HG03064 (cell line): ENCODE data around the gene RHBDD1.

Source experiments
- ATAC-seq: cut with Tn5 transposase; IDR thresholded peaks from one replicate; pipeline ENCODE4 v1.9.1; 2021; ENCODE audit warnings: low read depth; ENCODE audit not compliant: unreplicated experiment

RHBDD1 gene

DNA sequence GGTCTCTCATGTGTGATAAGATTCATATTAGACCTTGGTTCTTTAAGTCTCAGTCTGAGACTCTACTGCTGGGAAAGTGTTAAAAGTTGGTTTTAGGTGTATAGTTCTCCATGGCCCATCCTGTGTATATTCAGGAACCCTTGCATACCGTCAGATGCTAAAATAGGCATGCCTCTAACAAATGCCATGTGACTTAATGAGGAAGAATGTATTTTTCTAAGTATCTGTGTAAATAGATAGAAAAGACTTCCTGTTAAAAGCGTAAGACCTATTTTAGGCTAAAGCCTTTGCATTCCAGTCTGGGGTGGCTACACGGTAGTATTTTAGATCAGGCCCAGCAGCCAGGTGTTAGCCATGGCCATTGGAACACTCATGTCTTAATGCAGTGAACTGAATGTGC lies 73.3 kb downstream of the RHBDD1 start:
- ATAC-seq = no peak

- no peak for ATAC-seq
Observed at GRCh38 chr2:226909836-226910235, 74.0 kb downstream of the RHBDD1 start.

DNA sequence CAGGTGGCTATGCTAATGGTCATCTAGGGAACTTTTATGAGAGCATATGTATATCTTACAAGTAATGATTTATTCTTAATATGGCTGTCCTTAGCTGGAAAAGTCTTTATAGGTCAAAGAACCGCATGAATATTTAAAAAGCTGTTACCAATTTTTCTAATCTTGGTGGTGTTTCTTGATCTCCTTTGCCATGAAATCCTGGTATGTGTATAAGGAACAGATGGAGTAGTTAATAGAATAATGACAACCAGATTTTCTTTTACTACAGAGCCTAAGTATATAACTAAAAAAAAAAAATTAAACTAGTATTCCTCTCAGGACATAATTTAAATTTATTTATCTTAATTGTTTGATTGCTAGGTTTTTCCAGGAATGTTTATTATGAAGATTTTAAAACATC lies 74.5 kb downstream of the RHBDD1 start:
- no peak for ATAC-seq

GRCh38 chr2:226911932-226912331 lies 76.1 kb downstream of the RHBDD1 start:
- ATAC-seq = no peak

DNA sequence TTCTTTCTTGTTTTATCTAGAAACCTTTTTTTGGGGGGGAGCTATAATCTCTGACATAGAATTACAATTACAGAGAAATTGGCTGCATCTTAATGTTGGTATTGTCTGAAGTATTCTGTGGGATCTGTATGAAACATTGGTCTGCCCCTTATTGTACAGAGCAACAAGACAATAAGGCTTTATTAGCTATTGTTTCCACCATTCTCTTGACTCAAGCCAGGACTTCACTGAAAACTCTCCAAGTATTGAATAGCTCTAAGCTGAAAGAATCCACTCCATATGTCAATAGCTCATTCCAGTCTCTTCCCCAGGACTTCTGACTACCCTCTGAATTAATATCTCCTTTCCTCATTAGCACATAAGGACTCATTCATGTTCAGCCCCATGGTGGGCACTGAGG lies 77.8 kb downstream of the RHBDD1 start:
- ATAC-seq = no peak

- no peak for ATAC-seq
Observed at GRCh38 chr2:226915846-226916360, 80.0 kb downstream of the RHBDD1 start.

- ATAC-seq = peak; percentile 88
Observed at GRCh38 chr2:226916669-226917068, 80.8 kb downstream of the RHBDD1 start.

GRCh38 chr2:226932443-226932842 lies 96.6 kb downstream of the RHBDD1 start:
- ATAC-seq = no peak

GRCh38 chr2:226934546-226935201 lies 98.8 kb downstream of the RHBDD1 start:
- ATAC-seq = no peak

DNA sequence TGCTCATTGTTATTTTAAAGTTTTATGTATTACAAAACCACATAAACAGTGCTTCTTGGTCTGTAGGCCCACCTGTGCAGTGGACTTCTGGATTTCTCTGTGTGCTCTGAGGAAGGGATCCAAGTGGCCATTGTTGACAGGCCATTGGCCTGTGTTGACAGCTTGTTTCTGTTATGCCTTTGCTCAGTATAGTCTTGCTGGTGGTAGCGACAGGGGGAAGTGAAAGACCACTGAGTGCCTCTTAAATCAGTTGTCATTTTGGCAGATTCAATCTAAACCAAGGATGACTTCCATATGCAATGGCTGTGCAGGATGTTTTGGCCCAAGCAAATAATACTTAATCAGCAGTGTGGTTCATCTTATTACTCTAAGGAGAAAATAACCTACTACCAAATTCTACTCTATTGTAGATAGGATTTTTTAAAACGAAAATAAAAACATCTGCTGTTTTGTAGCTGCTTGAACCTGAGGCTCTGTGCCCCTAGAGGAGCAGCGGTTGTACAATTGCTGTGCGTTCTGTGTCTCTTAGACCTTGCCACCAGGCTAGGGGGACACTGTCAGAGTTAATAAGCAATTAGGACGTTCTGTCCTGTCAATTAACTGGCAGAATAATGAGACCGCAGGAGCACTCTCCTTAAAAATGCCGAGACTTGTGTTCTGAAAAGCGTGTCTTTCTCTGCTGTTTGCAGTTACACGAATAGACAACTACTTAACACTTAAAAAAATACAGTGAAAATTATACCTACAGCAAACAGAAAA lies 108.2 kb downstream of the RHBDD1 start:
- no peak for ATAC-seq

DNA sequence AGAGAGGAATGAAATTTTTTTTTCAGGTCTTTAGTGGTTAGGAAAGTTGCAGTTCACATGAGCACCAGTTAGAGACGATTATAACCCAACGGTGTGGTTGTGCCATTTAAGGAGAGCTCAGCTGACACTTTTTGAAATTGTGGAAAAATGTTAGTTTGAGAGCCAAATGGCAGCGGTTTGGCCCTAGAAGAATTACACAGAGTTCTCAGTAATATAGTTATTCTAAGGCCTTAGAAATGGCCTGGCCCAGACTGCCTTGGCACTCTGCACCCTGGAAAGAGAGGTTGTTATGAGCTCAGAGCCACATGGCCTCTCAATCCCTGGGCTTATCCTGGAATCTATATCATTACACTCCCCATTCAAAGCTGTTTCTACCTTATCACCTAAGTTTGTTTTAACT lies 117.4 kb downstream of the RHBDD1 start:
- ATAC-seq = no peak

DNA sequence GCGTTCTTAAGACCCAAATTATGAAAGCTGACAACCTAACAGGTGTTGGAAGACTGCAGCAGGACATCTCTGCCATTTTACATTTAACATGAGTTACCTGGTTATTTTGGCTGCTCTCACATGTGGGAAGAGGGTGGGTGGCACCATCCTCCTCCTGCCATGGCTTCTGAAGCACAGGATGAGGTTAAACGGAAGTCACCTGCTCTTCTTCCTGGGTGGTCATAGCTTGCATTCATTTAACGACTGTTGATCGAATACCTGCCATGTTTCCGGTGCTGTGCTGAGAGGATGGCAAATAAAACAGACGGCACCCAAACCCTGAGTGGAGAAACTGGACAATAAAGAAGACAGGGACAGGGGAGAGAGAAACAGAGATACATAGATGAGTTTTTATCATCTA lies 118.0 kb downstream of the RHBDD1 start:
- no peak for ATAC-seq

GRCh38 chr2:226956659-226957058 lies 120.8 kb downstream of the RHBDD1 start:
- ATAC-seq = no peak

GRCh38 chr2:226959418-226959817 lies 123.6 kb downstream of the RHBDD1 start:
- no peak for ATAC-seq

- ATAC-seq = no peak
Observed at GRCh38 chr2:226962176-226962773, 126.4 kb downstream of the RHBDD1 start.

GRCh38 chr2:226963528-226963927 lies 127.7 kb downstream of the RHBDD1 start:
- ATAC-seq = no peak

- no peak for ATAC-seq
Observed at GRCh38 chr2:226965376-226965775, 129.5 kb downstream of the RHBDD1 start.

- ATAC-seq = no peak
Observed at GRCh38 chr2:226969417-226970080, 133.7 kb downstream of the RHBDD1 start.

- peak; percentile 60 for ATAC-seq
Observed at GRCh38 chr2:226970362-226970761, 134.5 kb downstream of the RHBDD1 start.

GRCh38 chr2:226971084-226971483 lies 135.2 kb downstream of the RHBDD1 start:
- ATAC-seq = peak; percentile 44

DNA sequence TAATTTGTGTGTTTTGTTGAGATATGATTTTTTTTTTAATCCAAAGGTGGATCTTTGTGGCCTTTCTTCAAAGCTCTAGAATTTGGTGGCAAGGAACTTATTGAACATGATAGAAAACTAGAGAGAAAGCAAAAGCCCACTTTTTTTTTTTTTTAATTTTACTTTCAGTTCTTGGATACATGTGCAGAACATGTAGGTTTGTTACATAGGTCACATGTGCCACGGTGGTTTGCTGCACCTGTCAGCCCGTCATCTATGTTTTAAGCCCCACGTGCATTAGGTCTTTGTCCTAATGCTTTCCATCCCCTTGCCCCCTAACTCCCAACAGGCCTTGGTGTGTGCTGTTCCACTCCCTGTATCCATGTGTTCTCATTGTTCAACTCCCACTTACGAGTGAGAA lies 135.9 kb downstream of the RHBDD1 start:
- ATAC-seq = no peak
